Activated T-helper 1 cell treated with Interleukin-2 at 50 U/mL for 16 hours (primary cell): ENCODE data around the gene PAPLN.

Experiments
- DNase-seq: peaks from one replicate; pipeline ENCODE4 v3.0.0-alpha.2; 2020; ENCODE audit warnings: low read depth

The PAPLN gene

GRCh38 chr14:73261075-73261474 lies 23.8 kb downstream of the PAPLN start:
- no peak for DNase-seq

DNA sequence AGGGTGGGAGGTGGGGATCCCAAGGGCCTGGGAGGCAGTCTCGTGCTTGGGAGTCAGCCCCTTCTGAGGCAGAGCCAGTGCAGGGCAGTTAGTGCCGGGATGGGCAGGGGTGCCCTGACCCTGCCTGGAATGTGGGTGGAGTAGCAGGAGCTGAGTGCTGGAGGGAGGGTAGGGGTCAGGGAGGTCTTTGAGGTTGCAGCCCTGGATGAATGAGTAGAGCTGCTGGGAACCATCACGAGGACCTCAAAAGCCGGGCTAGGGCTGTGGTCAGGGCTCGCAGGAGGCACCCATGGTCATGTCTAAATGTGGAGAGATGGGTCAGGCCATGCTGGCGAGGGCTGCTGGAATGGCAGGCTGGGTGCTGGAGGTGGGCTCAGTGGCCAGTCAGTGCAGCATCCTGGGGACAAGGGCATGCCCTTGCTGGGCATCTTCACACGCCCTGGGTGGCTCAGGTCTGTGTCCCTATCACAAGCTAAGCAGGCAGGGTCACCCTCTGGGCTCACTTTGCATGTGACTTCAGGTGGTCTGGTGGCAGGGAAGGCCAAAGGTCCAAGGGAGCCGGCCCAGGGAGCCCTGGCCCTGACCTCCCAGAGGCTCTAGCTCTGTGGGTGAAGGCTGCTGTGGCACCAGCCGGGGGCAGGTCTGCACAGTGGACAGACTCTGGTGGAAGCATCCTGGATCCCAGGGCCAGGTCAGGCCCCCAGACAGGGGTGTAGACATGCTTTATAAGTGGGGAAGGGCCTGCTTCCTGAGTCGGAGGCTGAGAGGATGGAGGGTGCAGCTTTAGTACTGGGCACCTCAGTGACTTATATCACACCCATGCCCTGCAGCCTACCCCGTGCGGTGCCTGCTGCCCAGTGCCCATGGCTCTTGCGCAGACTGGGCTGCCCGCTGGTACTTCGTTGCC lies 24.5 kb downstream of the PAPLN start:
- DNase-seq: no peak

- no peak for DNase-seq
These were observed 25.3 kb downstream of the PAPLN start for GRCh38 chr14:73262427-73263183.

DNA sequence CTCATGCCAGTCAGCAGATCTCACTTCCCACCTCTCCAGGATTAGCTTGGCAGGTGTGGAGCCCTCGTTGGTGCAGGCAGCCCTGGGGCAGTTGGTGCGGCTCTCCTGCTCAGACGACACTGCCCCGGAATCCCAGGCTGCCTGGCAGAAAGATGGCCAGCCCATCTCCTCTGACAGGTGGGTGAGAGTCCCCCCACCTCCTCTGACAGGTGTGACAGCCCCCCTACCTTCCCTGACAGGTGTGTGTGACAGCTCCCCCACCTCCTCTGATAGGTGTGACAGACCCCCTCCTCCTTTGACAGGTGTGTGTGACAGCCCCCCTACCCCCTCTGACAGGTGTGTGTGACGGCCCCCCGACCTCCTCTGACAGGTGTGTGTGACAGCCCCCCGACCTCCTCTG lies 26.3 kb downstream of the PAPLN start:
- DNase-seq: no peak

GRCh38 chr14:73264080-73264884 lies 27.0 kb downstream of the PAPLN start:
- DNase-seq: no peak

GRCh38 chr14:73264885-73265720 lies 27.8 kb downstream of the PAPLN start:
- no peak for DNase-seq

- DNase-seq: no peak
These were observed 28.4 kb downstream of the PAPLN start for GRCh38 chr14:73265721-73266046.

DNA sequence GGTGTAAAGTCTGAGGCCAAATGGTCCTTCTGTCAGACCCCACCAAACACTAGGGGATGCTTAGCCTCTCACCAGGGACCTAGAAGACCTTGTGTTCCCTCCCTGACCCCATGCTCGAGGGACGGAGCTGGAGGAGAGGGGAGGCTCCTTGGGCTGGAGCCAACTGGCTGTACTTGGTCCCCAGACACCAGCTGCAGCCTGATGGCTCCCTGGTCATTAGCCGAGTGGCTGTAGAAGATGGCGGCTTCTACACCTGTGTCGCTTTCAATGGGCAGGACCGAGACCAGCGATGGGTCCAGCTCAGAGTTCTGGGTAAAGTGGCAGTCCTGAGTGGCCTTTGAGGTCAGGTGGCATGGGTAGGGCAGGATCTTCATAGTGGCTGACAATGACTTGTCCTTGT lies 29.0 kb downstream of the PAPLN start:
- DNase-seq: no peak

- no peak for DNase-seq
These were observed 30.2 kb downstream of the PAPLN start for GRCh38 chr14:73267474-73267873.

- DNase-seq: no peak
These were observed 32.6 kb downstream of the PAPLN start for GRCh38 chr14:73269729-73270531.

DNA sequence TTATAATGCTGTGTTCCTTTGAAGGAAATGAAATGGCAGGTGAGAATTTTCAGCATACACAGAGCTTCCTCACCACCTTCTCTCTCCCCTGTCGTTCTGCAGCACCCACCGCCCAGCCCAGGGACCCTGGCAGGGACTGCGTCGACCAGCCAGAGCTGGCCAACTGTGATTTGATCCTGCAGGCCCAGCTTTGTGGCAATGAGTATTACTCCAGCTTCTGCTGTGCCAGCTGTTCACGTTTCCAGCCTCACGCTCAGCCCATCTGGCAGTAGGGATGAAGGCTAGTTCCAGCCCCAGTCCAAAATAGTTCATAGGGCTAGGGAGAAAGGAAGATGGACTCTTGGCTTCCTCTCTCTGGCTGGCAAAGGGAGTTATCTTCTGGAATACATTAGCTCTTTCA lies 35.1 kb downstream of the PAPLN start:
- DNase-seq: no peak

GRCh38 chr14:73273799-73274198 lies 36.5 kb downstream of the PAPLN start:
- no peak for DNase-seq

DNA sequence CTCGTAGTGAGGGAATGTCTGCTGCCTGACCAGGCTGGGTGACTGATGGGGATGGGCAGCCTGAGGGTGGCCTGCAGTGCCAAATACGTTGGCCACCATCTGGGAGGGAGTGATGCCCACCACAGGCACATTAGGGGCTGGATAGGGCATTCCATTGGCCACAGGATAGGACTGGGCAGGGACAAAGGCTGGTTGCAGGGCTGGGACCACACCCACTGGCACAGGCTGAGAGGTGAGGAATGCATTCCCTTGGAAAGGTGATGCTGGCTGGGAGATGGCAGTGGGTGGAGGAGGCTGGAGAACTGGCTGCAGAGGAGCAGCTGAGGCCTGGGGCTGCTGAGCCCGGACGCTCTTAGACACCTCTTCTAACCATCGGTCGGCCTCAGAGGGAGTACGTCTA lies 39.5 kb downstream of the PAPLN start:
- DNase-seq: no peak

DNA sequence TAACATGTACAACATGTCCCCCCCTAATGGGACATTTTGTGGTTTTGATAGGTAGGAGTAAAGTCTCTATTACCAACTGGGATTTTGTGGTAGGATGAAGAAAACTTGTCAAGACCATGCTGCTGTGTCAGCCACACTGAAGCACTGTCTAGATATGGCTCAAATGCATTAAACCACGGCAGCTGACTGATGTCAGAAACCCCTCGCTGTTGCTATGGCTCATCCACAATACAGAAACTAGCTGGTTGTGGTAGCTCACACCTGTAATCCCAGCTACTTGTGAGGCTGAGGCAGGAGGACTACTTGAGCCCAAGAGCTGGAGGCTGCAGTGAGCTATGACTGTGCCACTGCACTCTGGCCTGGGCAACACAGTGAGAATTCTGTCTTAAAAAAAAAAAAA lies 40.1 kb downstream of the PAPLN start:
- no peak for DNase-seq

DNA sequence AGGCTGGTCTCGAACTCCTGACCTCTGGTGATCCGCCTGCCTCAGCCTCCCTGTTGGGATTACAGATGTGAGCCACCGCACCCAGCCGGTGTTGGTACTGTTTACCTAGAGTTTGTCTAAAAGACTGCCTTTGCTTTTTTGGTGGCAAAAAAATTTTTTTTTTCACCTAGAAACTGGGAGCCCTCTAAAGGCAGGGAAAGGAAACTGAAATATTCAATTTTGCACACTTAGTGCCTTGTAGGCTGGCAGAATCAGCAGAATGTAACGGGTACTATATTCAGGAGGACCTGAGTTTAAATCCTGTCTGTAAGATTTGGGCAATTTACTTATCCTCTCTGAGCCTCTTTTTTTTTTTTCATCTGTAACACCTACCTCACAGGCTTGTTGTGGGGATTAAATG lies 43.6 kb downstream of the PAPLN start:
- no peak for DNase-seq

DNA sequence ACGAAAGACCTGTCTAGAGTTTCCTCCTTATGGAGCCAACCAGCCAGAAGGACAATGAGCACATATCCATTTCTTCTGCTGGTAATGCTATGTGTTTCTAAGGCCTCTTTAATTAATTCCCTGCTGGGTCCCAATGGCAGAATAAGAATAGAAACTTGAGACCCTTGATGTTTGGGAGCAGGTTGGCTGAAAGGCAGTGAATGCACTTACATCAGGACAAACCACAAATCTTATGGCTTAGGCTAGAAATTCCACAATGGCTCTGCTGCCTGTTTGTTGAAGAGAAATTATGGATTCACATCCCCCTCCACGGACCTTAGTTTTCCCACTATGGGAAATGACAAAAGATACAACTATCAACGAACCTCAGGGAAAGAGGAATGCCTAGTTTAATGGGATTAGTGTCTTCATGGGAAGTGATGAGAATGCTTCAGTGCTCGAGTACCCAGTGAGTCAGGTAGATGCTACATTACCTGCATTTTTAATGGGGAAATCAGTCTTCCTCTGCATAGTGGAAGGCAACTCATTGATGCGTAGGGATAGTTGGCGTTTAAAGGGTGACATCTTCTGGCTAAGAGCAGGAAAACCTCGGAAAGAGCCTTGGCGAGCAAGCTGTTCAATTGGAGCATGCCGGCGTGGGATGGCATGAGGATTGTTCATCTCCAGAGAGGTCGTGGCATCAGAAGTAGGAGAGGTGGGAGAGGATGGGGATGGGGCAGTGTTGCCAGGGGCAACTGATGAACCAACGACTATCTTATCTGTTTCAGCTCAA lies 46.5 kb downstream of the PAPLN start:
- no peak for DNase-seq

GRCh38 chr14:73285979-73286378 lies 48.7 kb downstream of the PAPLN start:
- no peak for DNase-seq

GRCh38 chr14:73286598-73286997 lies 49.3 kb downstream of the PAPLN start:
- DNase-seq: no peak

DNA sequence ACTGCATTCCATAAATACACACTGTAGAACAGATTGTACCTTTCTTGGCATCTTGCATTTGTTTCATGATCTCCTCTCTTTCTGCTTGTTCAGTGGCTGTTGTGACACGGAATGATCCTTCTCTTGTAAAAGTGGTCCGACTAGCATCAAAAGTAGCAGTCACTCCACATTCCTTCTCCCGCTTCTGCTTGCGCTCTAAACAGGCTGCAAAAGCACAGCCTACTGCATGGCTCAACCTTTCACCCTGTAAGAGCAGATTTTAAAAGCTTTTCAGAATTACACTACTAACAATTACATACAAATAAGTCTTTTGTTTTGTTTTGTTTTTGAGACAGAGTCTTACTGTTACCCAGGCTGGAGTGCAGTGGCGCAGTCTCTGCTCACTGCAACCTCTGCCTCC lies 49.8 kb downstream of the PAPLN start:
- no peak for DNase-seq

DNA sequence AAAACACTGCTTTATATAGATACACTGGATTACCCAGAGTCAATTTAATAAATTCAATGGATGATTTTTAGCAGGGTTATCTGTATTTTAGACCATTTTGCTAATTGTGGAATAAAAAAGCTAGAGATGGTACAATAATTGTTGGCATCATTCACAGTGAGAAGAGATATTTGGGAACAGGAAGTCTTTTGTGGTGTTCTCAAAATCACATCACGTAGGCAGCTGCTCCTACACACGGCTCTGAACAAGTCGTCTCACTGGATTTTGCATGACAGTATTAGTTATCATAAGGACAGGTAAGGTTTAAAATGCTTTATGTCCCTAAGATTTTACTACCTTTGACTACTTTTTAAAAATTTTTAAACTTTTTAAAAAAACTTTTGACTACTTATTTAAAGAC lies 52.0 kb downstream of the PAPLN start:
- no peak for DNase-seq
